GM19043 (cell line): ENCODE results near the gene LPP.

Source experiments
- ATAC-seq: cut with Tn5 transposase; IDR thresholded peaks from one replicate; pipeline ENCODE4 v1.9.1; 2021; ENCODE audit warnings: low read depth; ENCODE audit not compliant: unreplicated experiment

Gene LPP

GRCh38 chr3:188707381-188708288 lies 553.7 kb downstream of the LPP start:
- no peak for ATAC-seq

- ATAC-seq = no peak
These were observed 557.9 kb downstream of the LPP start for GRCh38 chr3:188711881-188712247.

GRCh38 chr3:188712248-188712924 lies 558.4 kb downstream of the LPP start:
- ATAC-seq = no peak

- no peak for ATAC-seq
These were observed 559.0 kb downstream of the LPP start for GRCh38 chr3:188712991-188713390.

- no peak for ATAC-seq
These were observed 565.6 kb downstream of the LPP start for GRCh38 chr3:188719545-188719944.

GRCh38 chr3:188720215-188720614 lies 566.3 kb downstream of the LPP start:
- ATAC-seq = no peak

- no peak for ATAC-seq
These were observed 566.7 kb downstream of the LPP start for GRCh38 chr3:188720636-188721035.

- ATAC-seq = no peak
These were observed 567.4 kb downstream of the LPP start for GRCh38 chr3:188721312-188721711.

- ATAC-seq = no peak
These were observed 568.0 kb downstream of the LPP start for GRCh38 chr3:188721990-188722389.

- no peak for ATAC-seq
These were observed 569.0 kb downstream of the LPP start for GRCh38 chr3:188722963-188723362.

- no peak for ATAC-seq
These were observed 573.1 kb downstream of the LPP start for GRCh38 chr3:188727052-188727451.

GRCh38 chr3:188728371-188728896 lies 574.5 kb downstream of the LPP start:
- no peak for ATAC-seq

- ATAC-seq = no peak
These were observed 575.5 kb downstream of the LPP start for GRCh38 chr3:188729422-188729821.

- ATAC-seq = no peak
These were observed 580.4 kb downstream of the LPP start for GRCh38 chr3:188734395-188734794.

GRCh38 chr3:188739511-188739910 lies 585.6 kb downstream of the LPP start:
- no peak for ATAC-seq

- no peak for ATAC-seq
These were observed 586.1 kb downstream of the LPP start for GRCh38 chr3:188740010-188740409.

GRCh38 chr3:188742755-188743550 lies 589.0 kb downstream of the LPP start:
- no peak for ATAC-seq

- ATAC-seq = no peak
These were observed 590.2 kb downstream of the LPP start for GRCh38 chr3:188744166-188744565.

GRCh38 chr3:188745031-188745430 lies 591.1 kb downstream of the LPP start:
- no peak for ATAC-seq

GRCh38 chr3:188746291-188746783 lies 592.4 kb downstream of the LPP start:
- ATAC-seq = no peak

- ATAC-seq = no peak
These were observed 593.5 kb downstream of the LPP start for GRCh38 chr3:188747489-188747888.
